Measurements from ENCODE around the gene CYP2D6. TPM values are rescaled to one million over a fixed set of nuclear protein-coding genes. Genes with fewer than 3 reads are reported as not detected.

CYP2D6 gene
- total and polyA plus RNA-seq, 2 of the 13 experiments (the other 11 are each of a cell fraction or from before 2014, with no cell fraction given), result 1.0 to 3.7 TPM

GRCh38 chr22:42079319-42080251, 51.0 kb downstream of the CYP2D6 start, which contains the start of gene SMDT1 (continued):
- TF ChIP-seq ZBTB44 (CRISPR knock-in tag; IDR thresholded peaks at IDR 0.05) (no peak), DR1 (CRISPR knock-in tag; IDR thresholded peaks at IDR 0.05) (peak; percentile 38; the same call in 1 of the 2 replicates), AGO2 (optimal IDR thresholded peaks at IDR 0.05; ENCODE audit: low read depth, low read length) (peak; percentile 70), TIGD3 (CRISPR knock-in tag; IDR thresholded peaks at IDR 0.05; ENCODE audit: borderline replicate concordance) (no peak), GFI1 (CRISPR knock-in tag; IDR thresholded peaks at IDR 0.05; ENCODE audit: borderline replicate concordance) (no peak), ZNF430 (CRISPR knock-in tag; IDR thresholded peaks at IDR 0.05) (peak; percentile 83), PPARG (CRISPR knock-in tag; conservative IDR thresholded peaks at IDR 0.05) (no peak), ARHGAP35 (CRISPR knock-in tag; IDR thresholded peaks at IDR 0.05; ENCODE audit: borderline replicate concordance) (peak; percentile 77; the same call in 1 of the 2 replicates), SMAD3 (CRISPR knock-in tag; IDR thresholded peaks at IDR 0.05) (peak; percentile 19; the same call in 1 of the 2 replicates), NRL (CRISPR knock-in tag; IDR thresholded peaks at IDR 0.05; ENCODE audit: borderline replicate concordance) (peak; percentile 58; the same call in 1 of the 2 replicates), ZNF800 (CRISPR knock-in tag; IDR thresholded peaks at IDR 0.05) (peak; percentile 85), ZSCAN5A (CRISPR knock-in tag; IDR thresholded peaks at IDR 0.05; ENCODE audit: borderline replicate concordance) (no peak), ZBTB21 (CRISPR knock-in tag; IDR thresholded peaks at IDR 0.05) (peak; percentile 79), CHD4 (IDR thresholded peaks at IDR 0.05; ENCODE audit: borderline replicate concordance, low read length) (no peak)
- TF ChIP-seq, protein P1, sequence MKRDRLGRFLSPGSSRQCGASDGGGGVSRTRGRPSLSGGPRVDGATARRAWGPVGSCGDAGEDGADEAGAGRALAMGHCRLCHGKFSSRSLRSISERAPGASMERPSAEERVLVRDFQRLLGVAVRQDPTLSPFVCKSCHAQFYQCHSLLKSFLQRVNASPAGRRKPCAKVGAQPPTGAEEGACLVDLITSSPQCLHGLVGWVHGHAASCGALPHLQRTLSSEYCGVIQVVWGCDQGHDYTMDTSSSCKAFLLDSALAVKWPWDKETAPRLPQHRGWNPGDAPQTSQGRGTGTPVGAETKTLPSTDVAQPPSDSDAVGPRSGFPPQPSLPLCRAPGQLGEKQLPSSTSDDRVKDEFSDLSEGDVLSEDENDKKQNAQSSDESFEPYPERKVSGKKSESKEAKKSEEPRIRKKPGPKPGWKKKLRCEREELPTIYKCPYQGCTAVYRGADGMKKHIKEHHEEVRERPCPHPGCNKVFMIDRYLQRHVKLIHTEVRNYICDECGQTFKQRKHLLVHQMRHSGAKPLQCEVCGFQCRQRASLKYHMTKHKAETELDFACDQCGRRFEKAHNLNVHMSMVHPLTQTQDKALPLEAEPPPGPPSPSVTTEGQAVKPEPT (CRISPR knock-in tag; IDR thresholded peaks at IDR 0.05; ENCODE audit: low read depth), result 0 out of 2 replicates have a peak, but pooled peaks have one; percentile 4

Measured in HepG2 (cell line).